COLO668 (cell line): Measurements from ENCODE around the gene IFI44.

ENCODE experiments used
- DNase-seq: peaks from one replicate; lab custom pipeline; 2025; ENCODE audit not compliant: unreplicated experiment; lab: John Stamatoyannopoulos, UW

Gene IFI44

GRCh38 chr1:78649628-78650027 lies at the start of gene IFI44:
TSS of gene IFI44 (plus strand) at chr1:78649831. CDS start at chr1:78650196, 365 bp downstream.
- DNase-seq, result no peak

- DNase-seq, result no peak
Measured at GRCh38 chr1:78601068-78601467, 48.6 kb upstream of the IFI44 start.

- DNase-seq, result no peak
Measured at GRCh38 chr1:78603206-78603605, 46.4 kb upstream of the IFI44 start.

- no peak for DNase-seq
Measured at GRCh38 chr1:78604643-78605042, 45.0 kb upstream of the IFI44 start.

GRCh38 chr1:78606274-78606673 lies 43.4 kb upstream of the IFI44 start:
- no peak for DNase-seq

GRCh38 chr1:78607334-78607927 lies 42.2 kb upstream of the IFI44 start:
- DNase-seq, result no peak

- DNase-seq, result no peak
Measured at GRCh38 chr1:78607944-78608343, 41.7 kb upstream of the IFI44 start.

GRCh38 chr1:78617615-78618026 lies 32.0 kb upstream of the IFI44 start:
- peak; percentile 61 for DNase-seq

GRCh38 chr1:78619032-78619431 lies 30.6 kb upstream of the IFI44 start:
- DNase-seq, result no peak

- no peak for DNase-seq
Measured at GRCh38 chr1:78619446-78619802, 30.2 kb upstream of the IFI44 start.

- DNase-seq, result no peak
Measured at GRCh38 chr1:78619803-78620579, 29.6 kb upstream of the IFI44 start, which contains the start of gene IFI44L. TSS of gene IFI44L (plus strand) at chr1:78620448. CDS start at chr1:78627916, 7,468 bp downstream.

GRCh38 chr1:78620666-78621065 lies 29.0 kb upstream of the IFI44 start:
- no peak for DNase-seq

GRCh38 chr1:78622548-78622947 lies 27.1 kb upstream of the IFI44 start:
- no peak for DNase-seq

GRCh38 chr1:78624035-78624434 lies 25.6 kb upstream of the IFI44 start:
- no peak for DNase-seq

- DNase-seq, result no peak
Measured at GRCh38 chr1:78627321-78627720, 22.3 kb upstream of the IFI44 start.

GRCh38 chr1:78630600-78630999 lies 19.0 kb upstream of the IFI44 start:
- no peak for DNase-seq

- no peak for DNase-seq
Measured at GRCh38 chr1:78633209-78633608, 16.4 kb upstream of the IFI44 start.

GRCh38 chr1:78640462-78640861 lies 9.2 kb upstream of the IFI44 start:
- no peak for DNase-seq

- DNase-seq, result no peak
Measured at GRCh38 chr1:78641558-78641957, 8.1 kb upstream of the IFI44 start.

GRCh38 chr1:78645723-78646122 lies 3.9 kb upstream of the IFI44 start:
- DNase-seq, result no peak

GRCh38 chr1:78647238-78647637 lies 2.4 kb upstream of the IFI44 start:
- no peak for DNase-seq

- DNase-seq, result no peak
Measured at GRCh38 chr1:78650114-78650660, 556 bp downstream of the IFI44 start.
